GM18526 (cell line): ENCODE data around the gene ENPP6.

Experiments
- POLR2A ChIP-seq: IDR thresholded peaks from 3 replicates; pipeline ENCODE4 v1.6.1; 2011; ENCODE audit not compliant: insufficient read length; ENCODE audit errors: extremely low read depth

The ENPP6 gene

DNA sequence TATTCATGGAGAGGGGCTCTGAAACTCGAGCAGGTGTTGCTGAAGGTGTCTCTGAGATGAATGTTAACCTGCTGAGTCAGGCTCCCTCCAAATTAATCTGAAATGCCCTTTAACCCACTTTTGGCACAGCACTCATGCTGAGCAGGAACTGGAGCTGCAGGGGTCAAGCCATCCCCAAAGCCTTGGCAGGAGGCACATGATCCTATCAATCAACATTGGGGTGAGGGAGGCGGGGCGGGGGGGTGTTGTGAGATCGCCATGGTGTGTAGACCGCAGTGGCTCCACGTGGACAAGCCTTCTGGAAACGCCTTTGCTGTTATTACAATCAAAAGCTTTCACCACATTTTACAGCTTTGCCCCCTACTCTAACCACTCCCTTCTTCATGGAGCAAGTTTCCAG lies 16.5 kb downstream of the ENPP6 start:
- no peak for TF ChIP-seq POLR2A

DNA sequence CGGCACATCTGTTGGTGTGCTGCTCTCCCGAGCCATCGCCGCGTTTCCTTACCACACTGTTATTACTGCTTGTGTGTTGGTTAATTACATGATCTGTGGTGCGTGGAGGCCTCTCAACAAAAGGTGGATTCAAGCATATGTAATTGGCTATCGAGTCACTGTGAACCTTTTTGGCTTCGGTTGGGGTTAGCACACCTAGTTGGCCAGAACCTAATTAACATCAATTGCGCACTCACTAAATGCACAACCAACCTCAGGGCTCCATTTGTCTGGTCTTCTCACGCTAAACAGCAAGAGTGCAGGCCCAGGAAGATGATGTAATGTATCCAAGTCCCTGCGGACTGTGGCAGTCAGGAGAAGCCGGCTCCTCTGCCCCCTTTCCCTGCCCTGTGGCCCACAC lies 17.4 kb downstream of the ENPP6 start:
- no peak for TF ChIP-seq POLR2A

DNA sequence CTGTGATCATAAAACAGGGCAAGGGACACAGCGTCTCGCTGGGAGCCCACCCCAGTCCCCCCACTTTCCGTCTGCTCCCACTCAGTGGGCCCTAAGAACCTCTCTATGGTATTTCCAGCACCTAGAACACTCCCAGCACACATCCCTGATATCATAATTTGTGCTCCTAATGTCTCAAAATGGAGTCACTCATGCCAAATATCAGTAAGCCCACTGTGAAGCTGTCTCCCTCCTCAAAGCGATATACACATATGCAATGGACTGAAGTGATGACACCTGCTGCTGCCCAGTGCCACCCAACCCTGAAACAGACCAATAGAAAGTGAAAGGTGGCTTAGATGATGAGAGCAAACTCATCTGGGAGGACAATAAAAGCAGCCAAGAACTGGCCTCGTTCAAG lies 17.9 kb downstream of the ENPP6 start:
- TF ChIP-seq POLR2A, result no peak

DNA sequence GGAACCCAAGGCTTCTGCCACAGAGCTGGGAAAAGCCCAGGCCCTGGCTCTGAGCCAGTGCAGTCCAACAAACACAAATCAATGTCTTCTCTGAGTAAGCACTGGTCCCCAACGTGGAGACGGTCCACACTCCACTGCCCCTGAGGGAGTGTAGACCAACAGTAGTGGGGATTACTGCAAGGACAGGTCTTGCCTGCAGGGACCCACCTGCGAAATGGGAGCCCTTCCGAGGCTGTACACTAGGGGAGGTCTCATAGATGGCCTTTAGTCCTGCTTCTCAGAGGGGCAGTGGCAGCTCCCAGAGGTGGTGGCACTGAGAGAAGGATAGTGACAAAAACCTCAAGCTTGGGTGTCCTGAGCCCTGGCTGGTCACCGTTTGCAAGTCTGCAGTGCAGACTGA lies 19.5 kb downstream of the ENPP6 start:
- TF ChIP-seq POLR2A, result no peak

DNA sequence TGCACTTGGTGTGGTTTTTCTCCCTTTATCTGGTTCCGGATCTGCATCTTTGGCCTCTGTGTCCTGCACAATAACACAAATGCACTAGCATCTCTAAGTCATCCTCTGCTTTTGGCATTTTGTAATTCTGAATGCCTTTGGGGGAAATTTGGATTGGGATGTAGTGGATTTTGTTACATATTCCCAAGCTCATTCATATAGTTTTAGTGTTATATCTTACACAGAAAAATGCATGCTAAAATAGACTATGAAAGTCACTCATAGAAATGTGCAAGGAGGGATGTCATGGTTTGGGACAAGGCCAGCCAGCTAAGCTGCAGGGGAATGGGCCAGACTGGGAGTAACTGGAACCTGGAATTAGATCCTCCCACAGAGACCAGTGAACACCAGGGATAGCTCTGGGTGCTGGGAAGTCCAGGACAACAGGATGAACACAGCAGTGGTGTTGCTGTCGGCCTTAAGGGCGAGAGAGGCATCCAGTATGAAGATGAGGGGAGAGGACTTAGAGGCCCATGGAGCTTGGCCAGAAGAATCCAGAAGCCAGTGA lies 20.1 kb downstream of the ENPP6 start:
- TF ChIP-seq POLR2A, result no peak

DNA sequence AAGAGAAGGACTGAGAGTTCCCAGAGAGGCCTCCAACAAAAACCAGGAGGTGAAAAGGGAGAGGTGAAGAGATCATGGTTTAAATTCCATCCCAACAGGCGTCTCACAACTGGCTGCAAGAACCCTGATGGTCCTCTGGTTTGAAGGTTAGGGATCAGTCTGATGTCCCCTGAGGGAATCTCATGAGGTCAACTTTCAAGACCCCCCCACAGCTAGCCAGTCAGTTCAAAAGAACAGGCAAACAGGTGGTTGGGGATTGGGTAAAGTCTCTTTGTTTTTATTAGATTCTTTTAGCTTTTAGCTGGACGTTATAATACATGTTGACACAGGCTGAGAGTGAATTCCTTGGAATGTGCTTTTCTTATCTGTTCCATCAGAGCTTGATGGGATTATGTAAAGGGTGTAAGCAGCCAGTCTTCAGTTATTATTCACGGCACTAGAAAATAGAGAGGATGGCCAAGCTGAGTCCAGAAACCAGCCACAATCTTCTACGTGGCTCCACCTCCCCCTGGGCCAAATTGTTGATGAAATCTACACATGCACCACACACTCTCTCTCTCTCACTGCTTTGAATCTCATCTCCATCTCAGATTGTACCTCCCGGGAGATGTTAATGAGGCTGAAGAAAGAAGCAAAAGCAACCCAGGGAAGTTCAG lies 20.8 kb downstream of the ENPP6 start:
- TF ChIP-seq POLR2A, result no peak

DNA sequence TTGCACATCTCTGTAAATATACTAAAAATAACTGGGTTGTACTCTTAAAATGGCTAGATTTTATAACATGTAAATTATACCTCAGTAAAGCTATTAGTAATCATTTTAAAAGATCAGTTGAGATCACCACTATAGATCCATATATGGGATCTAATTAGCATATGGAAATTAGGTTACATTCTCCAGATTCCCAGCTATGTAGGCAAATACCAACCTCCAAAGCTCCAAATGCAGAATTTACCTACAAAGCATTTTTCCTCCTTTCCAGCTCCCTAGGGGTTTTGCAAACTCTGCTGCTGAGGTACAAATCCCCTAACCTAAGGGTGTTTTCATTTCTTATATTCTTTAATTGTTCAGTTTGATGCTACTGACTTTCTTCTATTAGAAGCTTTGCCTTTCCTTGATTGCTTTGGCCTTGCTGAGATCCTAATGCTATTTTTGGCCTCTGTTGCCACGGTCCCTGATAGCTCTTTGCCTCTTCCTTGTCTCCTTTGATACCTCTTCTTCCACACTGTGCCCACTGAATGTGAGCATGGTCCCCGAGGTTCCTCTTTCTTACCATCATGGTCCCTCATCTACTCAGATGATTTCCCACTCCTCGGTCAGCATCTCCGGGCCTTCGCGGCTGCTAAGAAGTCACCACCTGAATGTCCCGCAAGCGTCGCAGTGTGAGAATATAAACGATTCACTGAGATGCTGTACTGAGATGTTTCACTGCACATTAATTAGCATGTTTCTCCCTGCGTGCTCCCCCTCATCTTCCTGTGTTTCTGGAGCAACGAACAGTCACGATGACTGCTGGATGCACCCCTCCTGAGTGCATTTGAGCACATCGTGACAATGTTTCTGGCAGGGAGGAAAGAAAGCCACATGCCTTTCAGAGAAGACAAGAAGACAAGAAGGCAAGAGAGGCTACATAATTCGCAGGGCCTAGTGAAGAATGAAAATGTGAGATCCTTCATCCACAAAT lies 23.8 kb downstream of the ENPP6 start:
- no peak for TF ChIP-seq POLR2A

DNA sequence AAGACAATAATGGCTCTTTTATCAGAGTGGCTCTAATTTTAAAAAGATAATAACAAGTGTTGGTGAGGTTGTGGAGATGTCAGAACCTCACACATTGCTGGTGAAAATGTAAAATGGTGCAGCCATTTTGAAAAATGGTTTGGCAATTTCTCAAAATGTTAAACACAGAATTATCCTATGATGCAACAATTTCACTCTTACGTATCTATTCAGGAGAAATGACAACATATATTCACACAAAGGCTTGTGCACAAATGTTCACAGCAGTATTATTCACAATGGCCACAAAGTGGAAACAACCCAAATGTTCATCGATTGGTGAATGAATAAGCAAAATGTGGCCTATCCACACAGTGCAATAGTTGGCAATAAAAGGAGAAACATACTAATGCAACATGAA lies 24.7 kb downstream of the ENPP6 start:
- no peak for TF ChIP-seq POLR2A

DNA sequence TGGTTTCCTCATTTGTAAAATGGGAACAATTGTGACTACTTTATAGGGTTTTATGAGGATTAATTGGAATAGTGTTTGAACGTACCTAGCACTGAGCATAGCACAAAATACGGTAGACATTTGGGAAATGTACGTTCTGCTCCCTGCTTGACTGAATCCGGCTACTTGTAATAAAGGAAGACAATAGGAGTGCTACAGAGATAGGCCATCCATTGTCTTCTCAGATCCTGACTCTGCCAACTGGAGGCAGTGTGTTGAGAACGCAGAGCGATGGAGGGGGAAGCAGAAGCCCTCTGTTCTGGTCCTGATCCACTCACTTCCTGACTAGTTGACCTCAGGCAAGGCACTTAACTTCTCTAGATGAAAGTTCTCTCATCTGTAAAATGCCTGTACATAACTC lies 26.4 kb downstream of the ENPP6 start:
- TF ChIP-seq POLR2A, result no peak

DNA sequence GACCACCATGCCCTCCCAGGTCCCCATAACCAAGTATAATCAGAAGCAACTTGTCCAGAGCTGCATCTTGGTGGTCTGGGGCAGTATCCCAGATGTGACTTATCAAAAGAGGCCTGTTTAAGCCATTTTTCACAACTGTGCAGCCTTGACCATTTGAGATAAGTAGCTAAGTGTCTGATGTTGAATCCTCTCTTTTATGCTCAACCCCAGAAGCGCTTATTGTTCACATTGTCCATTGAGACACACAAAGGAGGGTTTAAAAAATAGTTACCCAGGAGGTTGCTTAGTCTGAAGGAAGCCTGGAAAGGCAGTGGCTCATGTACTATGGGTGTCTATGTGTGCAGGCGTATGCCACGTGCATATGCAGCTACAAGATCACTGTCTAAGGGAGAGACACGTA lies 27.0 kb downstream of the ENPP6 start:
- no peak for TF ChIP-seq POLR2A

DNA sequence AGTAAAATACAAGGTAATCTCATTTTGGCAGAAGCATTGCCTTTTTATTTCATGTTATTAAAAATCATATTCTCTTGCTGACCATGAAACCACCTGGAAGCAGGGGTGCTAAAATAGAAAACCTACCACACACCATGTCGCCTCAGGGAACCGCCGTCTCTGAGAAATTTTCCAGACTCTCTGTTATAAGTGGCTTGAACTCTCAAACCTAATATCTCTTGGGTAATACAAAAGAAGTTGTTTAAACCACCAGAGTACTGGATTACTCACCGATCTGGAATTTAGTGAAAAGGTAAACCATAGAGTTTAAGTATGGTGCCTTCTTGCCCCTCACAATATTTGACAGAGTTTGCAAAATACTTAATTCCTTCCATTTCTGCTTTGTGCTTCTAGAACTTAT lies 27.7 kb downstream of the ENPP6 start:
- no peak for TF ChIP-seq POLR2A

DNA sequence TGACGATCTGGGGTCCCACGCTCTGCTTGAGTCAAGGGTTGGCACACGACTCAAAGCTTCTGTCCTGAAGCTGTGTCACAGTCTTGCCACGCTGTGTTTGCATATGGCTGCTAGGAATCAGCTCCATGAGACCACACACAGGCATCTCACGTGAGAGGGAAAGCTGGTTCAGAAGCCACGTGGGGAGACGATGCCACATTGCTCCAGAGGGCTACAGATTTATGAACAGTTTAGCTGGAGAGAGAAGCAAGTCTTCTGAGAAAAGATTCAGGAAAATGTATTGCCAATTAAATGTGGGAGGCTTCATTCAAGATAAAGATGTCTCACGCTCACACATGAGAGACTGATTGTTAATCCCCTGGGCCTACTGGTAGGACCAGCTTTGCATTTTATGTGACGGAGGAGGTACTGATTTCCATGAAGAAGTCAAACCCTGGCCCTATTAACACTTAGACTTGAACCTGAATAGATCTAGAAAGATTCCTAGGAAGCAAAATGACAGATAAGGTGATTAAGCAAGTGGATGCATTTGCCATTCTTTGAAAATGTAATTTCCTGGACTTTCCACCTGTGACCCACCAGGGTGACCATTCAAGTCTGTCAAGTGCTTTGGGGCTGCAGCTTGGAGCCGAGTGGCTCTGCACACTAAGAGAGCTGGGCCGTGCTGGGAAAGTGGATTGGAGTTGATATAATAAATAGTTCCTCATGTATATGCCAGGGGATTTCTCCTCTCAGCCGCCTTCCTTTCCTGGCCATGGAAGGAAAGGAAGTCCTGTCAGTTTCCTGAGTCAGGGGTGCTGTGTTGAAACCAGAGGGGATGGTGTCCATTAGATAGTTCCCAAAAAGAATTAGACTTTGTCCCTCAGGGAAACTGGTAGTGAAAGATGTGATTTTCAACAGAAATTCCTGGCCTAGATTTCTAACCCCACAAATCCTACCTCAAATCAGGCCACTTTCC lies 29.0 kb downstream of the ENPP6 start:
- no peak for TF ChIP-seq POLR2A

DNA sequence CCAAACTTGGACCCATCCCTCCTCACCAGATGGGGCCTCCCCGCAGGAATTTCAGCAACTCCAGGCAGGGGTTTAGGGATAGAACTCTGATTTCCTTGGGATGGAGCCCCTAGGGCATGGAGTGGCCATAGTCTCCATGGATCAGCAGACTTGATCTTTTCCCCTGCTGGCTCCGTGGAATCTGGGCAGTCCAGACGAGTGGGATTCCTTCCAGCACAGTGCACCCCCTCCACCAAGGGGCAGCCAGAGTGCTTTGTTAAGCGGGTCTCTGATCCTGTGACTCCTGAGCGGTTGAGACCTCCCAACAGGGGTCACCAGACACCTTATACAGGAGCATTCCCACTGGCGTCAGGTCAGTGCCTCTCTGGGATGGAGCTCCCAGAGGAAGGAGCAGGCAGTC lies 40.4 kb downstream of the ENPP6 start:
- TF ChIP-seq POLR2A, result no peak

DNA sequence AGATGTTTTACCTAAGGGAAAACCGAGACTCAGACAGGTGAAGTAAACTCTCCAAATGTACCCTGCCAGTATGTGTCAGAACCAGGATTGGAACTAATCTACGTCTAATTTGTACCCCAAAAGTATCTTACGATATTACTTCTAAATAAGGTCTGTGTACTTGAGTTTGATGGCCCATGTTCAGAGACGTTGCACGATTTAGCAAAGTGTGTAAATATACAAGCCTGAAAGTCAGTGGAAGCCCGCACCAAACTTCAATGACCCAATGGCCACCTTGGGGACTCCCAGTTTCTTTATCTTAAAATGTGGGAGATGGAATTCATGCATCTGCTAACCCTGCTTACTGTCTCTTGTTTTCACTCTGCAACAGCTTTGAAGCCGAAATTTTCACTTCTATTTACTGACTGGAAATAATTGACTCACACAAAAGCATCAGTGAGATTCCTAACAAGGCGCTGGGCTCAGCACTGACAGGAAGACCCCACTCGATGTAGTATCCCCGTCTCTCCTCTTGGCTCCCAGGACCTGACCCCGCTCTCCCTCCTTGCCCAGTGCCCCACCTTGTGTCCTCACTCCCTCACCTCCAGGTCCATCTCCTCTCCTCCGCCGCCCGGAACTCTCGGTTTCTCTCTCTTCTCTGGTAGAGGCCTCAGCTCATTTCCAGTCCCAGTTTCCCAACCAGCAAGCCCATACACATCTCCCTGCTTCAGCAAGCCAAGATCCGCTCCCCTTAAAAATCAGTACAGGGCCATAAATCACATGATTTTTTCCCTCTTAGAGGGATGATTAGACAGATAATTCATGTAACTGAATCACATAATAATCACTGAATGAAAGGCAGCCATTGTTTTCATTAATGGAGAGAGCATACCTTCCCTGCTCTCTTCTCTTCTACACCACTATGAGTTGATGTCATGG lies 42.8 kb downstream of the ENPP6 start:
- no peak for TF ChIP-seq POLR2A

DNA sequence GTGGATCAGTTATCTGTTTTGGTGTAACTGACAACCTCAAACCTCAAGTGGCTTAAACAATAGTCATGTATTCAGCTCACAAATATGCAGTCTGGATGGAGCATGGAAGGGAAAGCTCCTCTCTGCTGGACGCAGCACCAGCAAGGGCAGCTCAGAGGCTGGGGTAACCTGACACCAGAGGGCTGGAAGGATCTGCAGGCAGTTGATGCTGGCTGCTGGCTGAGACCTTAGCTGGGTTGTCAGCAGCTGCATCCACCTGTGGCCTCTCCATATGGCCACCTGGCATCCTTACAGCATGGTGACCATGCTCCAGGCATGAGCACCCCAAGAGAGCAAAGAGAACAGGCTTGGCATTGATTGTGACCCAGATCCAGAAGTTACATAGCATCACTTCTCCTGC lies 46.7 kb downstream of the ENPP6 start:
- no peak for TF ChIP-seq POLR2A
